Adrenal gland (tissue), 5 donors: Measurements from ENCODE around the gene C1RL.

Experiments
- POLR2A ChIP-seq, 2 donors: fragments of 450-650 bp; IDR thresholded peaks; one replicate each; pipeline ENCODE4 v1.6.1; 2017; ENCODE audit warnings: antibody characterized with exemption in 2 of 2, mild to moderate bottlenecking in 2 of 2, moderate library complexity in 1 of 2
- TF ChIP-seq, protein P1 (sequence below), 6 experiments: fragments of 450-650 bp in 4 of 6; fragments of 200-600 bp in 2 of 6; sonication (generic) in 1 of 6; IDR thresholded peaks; 1 replicate in 5 of 6; 2 replicates in 1 of 6; pipeline versions ENCODE4 v1.5.1 to v1.8.0; 2016 to 2021; ENCODE audit warnings: antibody characterized with exemption in 6 of 6, mild to moderate bottlenecking in 2 of 6, moderate library complexity in 1 of 6
- donor health status: DM: no; HTN: no; CAD: no.

DNA sequence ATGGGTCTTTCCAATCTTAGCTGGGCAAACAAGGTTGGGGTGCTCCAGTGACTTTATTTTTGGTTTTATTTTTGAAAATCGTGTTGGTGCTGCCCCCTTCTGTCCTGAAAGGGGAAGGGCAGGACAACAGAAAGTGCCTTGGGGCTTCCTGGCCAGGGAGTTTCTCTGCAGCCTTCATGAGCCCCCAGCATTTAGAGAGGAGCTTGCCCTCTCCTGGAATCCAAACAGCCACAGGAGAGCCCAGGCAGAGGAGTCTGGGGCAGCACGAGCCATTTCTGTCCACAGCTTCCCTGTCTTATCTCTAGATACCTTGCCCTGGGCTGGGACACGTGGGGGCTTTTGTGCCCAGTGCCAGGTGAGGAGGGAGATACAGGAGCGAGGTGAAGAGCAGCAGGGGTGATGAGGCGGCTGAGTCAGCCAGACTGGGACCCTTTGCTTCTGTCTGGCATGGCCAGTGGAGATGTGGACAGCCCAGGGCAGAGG, 4.4 kb upstream of the C1RL start:
- TF ChIP-seq, protein P1, sequence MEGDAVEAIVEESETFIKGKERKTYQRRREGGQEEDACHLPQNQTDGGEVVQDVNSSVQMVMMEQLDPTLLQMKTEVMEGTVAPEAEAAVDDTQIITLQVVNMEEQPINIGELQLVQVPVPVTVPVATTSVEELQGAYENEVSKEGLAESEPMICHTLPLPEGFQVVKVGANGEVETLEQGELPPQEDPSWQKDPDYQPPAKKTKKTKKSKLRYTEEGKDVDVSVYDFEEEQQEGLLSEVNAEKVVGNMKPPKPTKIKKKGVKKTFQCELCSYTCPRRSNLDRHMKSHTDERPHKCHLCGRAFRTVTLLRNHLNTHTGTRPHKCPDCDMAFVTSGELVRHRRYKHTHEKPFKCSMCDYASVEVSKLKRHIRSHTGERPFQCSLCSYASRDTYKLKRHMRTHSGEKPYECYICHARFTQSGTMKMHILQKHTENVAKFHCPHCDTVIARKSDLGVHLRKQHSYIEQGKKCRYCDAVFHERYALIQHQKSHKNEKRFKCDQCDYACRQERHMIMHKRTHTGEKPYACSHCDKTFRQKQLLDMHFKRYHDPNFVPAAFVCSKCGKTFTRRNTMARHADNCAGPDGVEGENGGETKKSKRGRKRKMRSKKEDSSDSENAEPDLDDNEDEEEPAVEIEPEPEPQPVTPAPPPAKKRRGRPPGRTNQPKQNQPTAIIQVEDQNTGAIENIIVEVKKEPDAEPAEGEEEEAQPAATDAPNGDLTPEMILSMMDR (IDR thresholded peaks at IDR 0.05): peak; percentile 73 to 88 (median 78)
- TF ChIP-seq POLR2A (IDR thresholded peaks at IDR 0.05): no peak
